K562 (cell line): ENCODE measurements around the gene EGR1. TPM values are rescaled to one million over a fixed set of nuclear protein-coding genes. Genes with fewer than 3 reads are reported as not detected.
A peak's percentile ranks its signal among the peaks of the same experiment; 100 is the strongest.

Experiments
- CBFB ChIP-seq: sonication (generic); formaldehyde crosslinking; IDR thresholded peaks from 2 replicates; pipeline ENCODE4 v1.4.0; 2020; ENCODE audit warnings: mild to moderate bottlenecking, missing genetic modification reagents
- DMBX1 ChIP-seq: fragments of 250-450 bp; sonication (Bioruptor Pico); IDR thresholded peaks from 2 replicates; pipeline ENCODE4 v1.8.0; 2022; ENCODE audit warnings: inconsistent platforms, mild to moderate bottlenecking, moderate library complexity, borderline replicate concordance
- E2F3 ChIP-seq: fragments of 250-450 bp; sonication (Bioruptor Pico); IDR thresholded peaks from 2 replicates; pipeline ENCODE4 v1.4.0; 2020; ENCODE audit warnings: mild to moderate bottlenecking
- FOSL1 ChIP-seq: fragments of 200-800 bp; sonication (Bioruptor generic); conservative IDR thresholded peaks from 2 replicates; pipeline ENCODE4 v1.6.1; 2016; ENCODE audit warnings: missing genetic modification characterization, missing compliant biosample characterization
- FOXA3 ChIP-seq, 2 experiments: fragments of 450-650 bp in 1 of 2; sonication (generic) in 1 of 2; formaldehyde crosslinking; IDR thresholded peaks in 1 of 2; conservative IDR thresholded peaks in 1 of 2; 2 replicates each; pipeline versions ENCODE4 v1.4.0 to v1.8.0; 2020 to 2022; ENCODE audit warnings: mild to moderate bottlenecking in 2 of 2, missing genetic modification reagents in 1 of 2
- GABPA ChIP-seq: fragments of 200-800 bp; sonication (Bioruptor generic); conservative IDR thresholded peaks from 2 replicates; pipeline ENCODE4 v1.6.1; 2016; ENCODE audit warnings: low read depth, missing genetic modification characterization, missing compliant biosample characterization
- GABPB2 ChIP-seq: fragments of 250-450 bp; sonication (Bioruptor Pico); conservative IDR thresholded peaks from 2 replicates; pipeline ENCODE4 v1.5.1; 2021; ENCODE audit warnings: mild to moderate bottlenecking
- GTF2E2 ChIP-seq: fragments of 200-800 bp; sonication (Bioruptor generic); IDR thresholded peaks from 2 replicates; pipeline ENCODE4 v1.6.1; 2016; ENCODE audit warnings: missing genetic modification characterization, missing compliant biosample characterization
- HMG20A ChIP-seq: fragments of 450-650 bp; formaldehyde crosslinking; conservative IDR thresholded peaks from 2 replicates; pipeline ENCODE4 v1.4.0; 2020; ENCODE audit warnings: mild to moderate bottlenecking, mixed read lengths
- HMGXB4 ChIP-seq: sonication (generic); formaldehyde crosslinking; IDR thresholded peaks from 2 replicates; pipeline ENCODE4 v1.8.1; 2023; ENCODE audit warnings: mild to moderate bottlenecking, missing genetic modification reagents
- KDM5B ChIP-seq: fragments of 200-600 bp; sonication (generic); IDR thresholded peaks from 2 replicates; pipeline ENCODE4 v1.6.1; 2012; ENCODE audit warnings: low read depth, mild to moderate bottlenecking, moderate library complexity, low read length, control low read depth, inconsistent platforms; ENCODE audit not compliant: insufficient replicate concordance
- NR3C1 ChIP-seq: sonication (generic); formaldehyde crosslinking; IDR thresholded peaks from 2 replicates; pipeline ENCODE4 v1.8.1; 2022; ENCODE audit warnings: missing genetic modification reagents
- PHF21A ChIP-seq: fragments of 450-650 bp; IDR thresholded peaks from 2 replicates; pipeline ENCODE4 v1.6.1; 2017; ENCODE audit warnings: low read depth, borderline replicate concordance
- PML ChIP-seq: IDR thresholded peaks from 2 replicates; pipeline ENCODE4 v1.6.1; 2012; ENCODE audit warnings: low read length, inconsistent platforms
- RBBP5 ChIP-seq: fragments of 200-600 bp; sonication (generic); IDR thresholded peaks from 2 replicates; pipeline ENCODE4 v1.6.1; 2012; ENCODE audit warnings: borderline replicate concordance, mild to moderate bottlenecking, low read length, control low read depth, inconsistent platforms; ENCODE audit not compliant: insufficient read depth, poor library complexity, severe bottlenecking
- TRIM28 ChIP-seq: fragments of 450-650 bp; IDR thresholded peaks from 2 replicates; pipeline ENCODE4 v1.6.1; 2017
- XRCC3 ChIP-seq: fragments of 450-650 bp; IDR thresholded peaks from 2 replicates; pipeline ENCODE4 v1.6.1; 2017; ENCODE audit warnings: mild to moderate bottlenecking, moderate library complexity
- ZNF197 ChIP-seq: fragments of 200-800 bp; sonication (Bioruptor generic); IDR thresholded peaks from 2 replicates; pipeline ENCODE4 v1.6.1; 2016; ENCODE audit warnings: low read depth, missing genetic modification characterization, missing compliant biosample characterization
- ZNF584 ChIP-seq: fragments of 200-800 bp; sonication (Bioruptor generic); IDR thresholded peaks from 2 replicates; pipeline ENCODE4 v1.6.1; 2016; ENCODE audit warnings: low read depth, mild to moderate bottlenecking, missing genetic modification characterization, missing compliant biosample characterization
- ZNF740 ChIP-seq, 3 experiments: fragments of 200-800 bp in 1 of 3; sonication (Bioruptor generic) in 1 of 3; sonication (generic) in 1 of 3; formaldehyde crosslinking in 1 of 3; IDR thresholded peaks; 2 replicates each; pipeline versions ENCODE4 v1.6.1 to v1.8.0; 2016 to 2022; ENCODE audit warnings: mild to moderate bottlenecking in 2 of 3, missing compliant biosample characterization in 2 of 3, missing genetic modification characterization in 2 of 3, missing genetic modification reagents in 1 of 3
- polyA plus RNA-seq, 8 experiments: library from polyadenylated mRNA; depleted of rRNA in 4 of 8; stranded (reverse) in 5 of 8; unstranded in 3 of 8; fragments of >200 nt; fragmentation: Nextera tagmentation in 2 of 8; fragmentation: Illumina TruSeq in 1 of 8; extraction: Ambion mirVana in 2 of 8; extraction: Trizol in 1 of 8; gene quantifications; 2 replicates each; pipeline versions ENCODE4 v1.2.1 to v1.2.3, GENCODE V29; 2011 to 2014; ENCODE audit warnings: inconsistent platforms in 1 of 8, missing spikeins in 1 of 8
- total RNA-seq, 7 experiments: library from RNA; depleted of rRNA in 6 of 7; stranded (reverse); fragments of >200 nt in 6 of 7; fragmentation: Illumina TruSeq in 2 of 7; extraction: Trizol in 2 of 7; gene quantifications; 2 replicates each; pipeline versions ENCODE4 v1.2.1 to v1.2.3, GENCODE V29; 2011 to 2021; ENCODE audit warnings: low replicate concordance in 1 of 7
- TF ChIP-seq, protein P1 (sequence below): fragments of 250-450 bp; sonication (Bioruptor Pico); IDR thresholded peaks from 2 replicates; pipeline ENCODE4 v1.4.0; 2020; ENCODE audit warnings: mild to moderate bottlenecking, moderate library complexity
- TF ChIP-seq, protein P2 (sequence below): IDR thresholded peaks from 2 replicates; pipeline ENCODE4 v1.6.1; 2011; ENCODE audit warnings: borderline replicate concordance, low read depth, mild to moderate bottlenecking, moderate library complexity, low read length; ENCODE audit not compliant: insufficient read depth, poor library complexity, severe bottlenecking

The EGR1 gene
- total and polyA plus RNA-seq, 9 of the 15 experiments (the other 6 are each of a cell fraction or from before 2014, with no cell fraction given), result 1.3 to 132 (median 21.5) TPM

DNA sequence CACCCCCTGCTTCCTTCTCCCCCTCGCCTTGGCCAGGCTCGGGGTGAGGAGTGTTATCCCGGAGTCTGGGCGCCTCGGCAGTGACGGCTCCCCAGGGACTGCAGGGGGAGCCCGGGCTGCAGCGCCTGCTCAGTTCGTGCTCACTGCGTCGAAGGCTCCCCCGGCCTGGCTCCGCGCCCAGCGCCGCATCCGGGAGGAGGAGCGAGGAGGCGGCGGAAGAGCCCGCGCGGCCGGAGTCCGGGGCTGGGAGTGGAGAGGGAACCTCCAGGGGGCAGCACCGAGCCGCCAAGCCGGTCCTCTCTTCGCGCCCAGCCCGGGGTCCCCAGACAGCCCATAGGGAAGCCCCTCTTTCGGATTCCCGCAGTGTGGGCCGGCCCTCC is 1.3 kb upstream of the EGR1 start (continued):
- TF ChIP-seq KDM5B (peak; percentile 68), NR3C1 (CRISPR knock-in tag) (no peak), GABPB2 (CRISPR knock-in tag) (no peak), XRCC3 (no peak), FOSL1 (tag) (0 out of 2 replicates have a peak, but pooled peaks have one; percentile 42), ZNF197 (CRISPR knock-in tag) (no peak), PML (0 out of 2 replicates have a peak, but pooled peaks have one; percentile 2), ZNF740 (CRISPR knock-in tag; IDR thresholded peaks at IDR 0.05) (peak; percentile 58; the same call in 1 of the 2 replicates), ZNF740 (tag; IDR thresholded peaks at IDR 0.05) (no peak; a peak in 1 of 4 replicates), HMG20A (CRISPR knock-in tag) (no peak), CBFB (CRISPR knock-in tag) (no peak), FOXA3 (CRISPR knock-in tag; conservative IDR thresholded peaks at IDR 0.05 in 1 of 2, IDR thresholded peaks at IDR 0.05 in 1 of 2) (no peak), GABPA (tag) (peak; percentile 76), GTF2E2 (tag) (peak; percentile 86; the same call in 1 of the 2 replicates), E2F3 (CRISPR knock-in tag) (peak; percentile 80), HMGXB4 (no peak; the same call in none of the 2 replicates), RBBP5 (peak; percentile 48), TRIM28 (no peak), PHF21A (no peak), ZNF584 (CRISPR knock-in tag) (0 out of 2 replicates have a peak, but pooled peaks have one; percentile 63), DMBX1 (CRISPR knock-in tag) (no peak)
- TF ChIP-seq, protein P1, sequence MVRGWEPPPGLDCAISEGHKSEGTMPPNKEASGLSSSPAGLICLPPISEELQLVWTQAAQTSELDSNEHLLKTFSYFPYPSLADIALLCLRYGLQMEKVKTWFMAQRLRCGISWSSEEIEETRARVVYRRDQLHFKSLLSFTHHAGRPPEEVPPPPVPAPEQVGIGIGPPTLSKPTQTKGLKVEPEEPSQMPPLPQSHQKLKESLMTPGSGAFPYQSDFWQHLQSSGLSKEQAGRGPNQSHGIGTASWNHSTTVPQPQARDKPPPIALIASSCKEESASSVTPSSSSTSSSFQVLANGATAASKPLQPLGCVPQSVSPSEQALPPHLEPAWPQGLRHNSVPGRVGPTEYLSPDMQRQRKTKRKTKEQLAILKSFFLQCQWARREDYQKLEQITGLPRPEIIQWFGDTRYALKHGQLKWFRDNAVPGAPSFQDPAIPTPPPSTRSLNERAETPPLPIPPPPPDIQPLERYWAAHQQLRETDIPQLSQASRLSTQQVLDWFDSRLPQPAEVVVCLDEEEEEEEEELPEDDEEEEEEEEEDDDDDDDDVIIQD (CRISPR knock-in tag), result no peak
- TF ChIP-seq, protein P2, sequence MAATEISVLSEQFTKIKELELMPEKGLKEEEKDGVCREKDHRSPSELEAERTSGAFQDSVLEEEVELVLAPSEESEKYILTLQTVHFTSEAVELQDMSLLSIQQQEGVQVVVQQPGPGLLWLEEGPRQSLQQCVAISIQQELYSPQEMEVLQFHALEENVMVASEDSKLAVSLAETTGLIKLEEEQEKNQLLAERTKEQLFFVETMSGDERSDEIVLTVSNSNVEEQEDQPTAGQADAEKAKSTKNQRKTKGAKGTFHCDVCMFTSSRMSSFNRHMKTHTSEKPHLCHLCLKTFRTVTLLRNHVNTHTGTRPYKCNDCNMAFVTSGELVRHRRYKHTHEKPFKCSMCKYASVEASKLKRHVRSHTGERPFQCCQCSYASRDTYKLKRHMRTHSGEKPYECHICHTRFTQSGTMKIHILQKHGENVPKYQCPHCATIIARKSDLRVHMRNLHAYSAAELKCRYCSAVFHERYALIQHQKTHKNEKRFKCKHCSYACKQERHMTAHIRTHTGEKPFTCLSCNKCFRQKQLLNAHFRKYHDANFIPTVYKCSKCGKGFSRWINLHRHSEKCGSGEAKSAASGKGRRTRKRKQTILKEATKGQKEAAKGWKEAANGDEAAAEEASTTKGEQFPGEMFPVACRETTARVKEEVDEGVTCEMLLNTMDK, result peak; percentile 86
